ENCODE measurements around the gene LITAFD. TPM values are rescaled to one million over a fixed set of nuclear protein-coding genes. Genes with fewer than 3 reads are reported as not detected.

Gene LITAFD
- total RNA-seq, 1 donor from 2014 or later: not detected

DNA sequence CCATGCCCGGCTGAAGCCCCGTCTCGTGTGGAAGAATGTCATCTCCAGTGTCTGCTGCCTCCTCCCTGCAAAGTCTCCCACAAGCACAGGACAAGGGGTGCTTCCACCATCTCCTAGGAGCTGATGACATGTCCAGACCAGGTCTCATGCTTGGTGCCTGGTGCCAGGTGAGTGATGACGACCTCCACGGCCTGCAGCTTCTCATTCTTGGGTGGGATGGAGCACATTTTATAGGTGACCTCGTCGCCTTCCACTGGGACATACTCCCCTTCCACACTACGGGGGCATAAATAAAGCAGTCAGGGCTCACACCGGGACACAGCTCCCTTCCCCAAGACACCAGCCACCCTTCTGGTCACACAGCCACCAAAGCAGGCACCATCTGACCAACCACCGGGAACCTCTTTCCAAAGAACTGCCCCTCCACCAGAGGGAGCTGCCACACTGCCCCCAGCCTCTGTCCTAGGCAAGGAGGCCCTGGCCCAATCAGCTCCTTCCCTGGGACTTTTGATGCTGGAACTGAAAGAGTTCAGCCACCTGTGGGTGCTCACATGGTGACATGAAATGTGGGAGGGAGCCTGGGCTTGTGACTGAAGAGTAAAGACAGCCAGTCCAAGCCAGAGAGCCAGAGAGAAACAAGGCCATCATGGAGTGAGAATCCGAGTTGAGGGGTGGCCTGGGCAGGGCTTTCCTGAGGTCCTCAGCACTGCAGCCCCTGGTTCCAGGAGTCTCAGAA lies 26.9 kb upstream of the LITAFD start:
- no peak for DNase-seq (ENCODE audit: low spot score)
- intact Hi-C loops (cut with DNase I): no loop called here

DNA sequence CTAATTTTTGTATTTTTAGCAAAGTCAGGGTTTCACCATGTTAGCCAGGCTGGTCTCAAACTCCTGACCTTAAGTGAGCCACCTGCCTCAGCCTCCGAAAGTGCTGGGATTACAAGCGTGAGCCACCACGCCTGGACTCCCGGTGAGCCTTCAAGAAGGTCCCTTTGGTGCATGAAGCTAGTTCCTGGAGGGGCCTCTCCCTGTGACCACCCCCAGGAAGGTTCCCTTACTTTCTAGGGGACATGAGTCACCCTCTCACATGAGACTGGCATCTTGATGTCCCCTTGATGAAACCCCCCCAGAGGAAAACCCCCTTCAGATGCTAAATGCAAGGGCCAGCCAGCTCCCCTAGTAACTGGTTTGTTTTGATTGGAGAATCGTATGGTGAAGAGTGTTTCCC lies 26.2 kb upstream of the LITAFD start:
- DNase-seq (ENCODE audit: low spot score): no peak
- intact Hi-C loops (cut with DNase I): no loop called here

DNA sequence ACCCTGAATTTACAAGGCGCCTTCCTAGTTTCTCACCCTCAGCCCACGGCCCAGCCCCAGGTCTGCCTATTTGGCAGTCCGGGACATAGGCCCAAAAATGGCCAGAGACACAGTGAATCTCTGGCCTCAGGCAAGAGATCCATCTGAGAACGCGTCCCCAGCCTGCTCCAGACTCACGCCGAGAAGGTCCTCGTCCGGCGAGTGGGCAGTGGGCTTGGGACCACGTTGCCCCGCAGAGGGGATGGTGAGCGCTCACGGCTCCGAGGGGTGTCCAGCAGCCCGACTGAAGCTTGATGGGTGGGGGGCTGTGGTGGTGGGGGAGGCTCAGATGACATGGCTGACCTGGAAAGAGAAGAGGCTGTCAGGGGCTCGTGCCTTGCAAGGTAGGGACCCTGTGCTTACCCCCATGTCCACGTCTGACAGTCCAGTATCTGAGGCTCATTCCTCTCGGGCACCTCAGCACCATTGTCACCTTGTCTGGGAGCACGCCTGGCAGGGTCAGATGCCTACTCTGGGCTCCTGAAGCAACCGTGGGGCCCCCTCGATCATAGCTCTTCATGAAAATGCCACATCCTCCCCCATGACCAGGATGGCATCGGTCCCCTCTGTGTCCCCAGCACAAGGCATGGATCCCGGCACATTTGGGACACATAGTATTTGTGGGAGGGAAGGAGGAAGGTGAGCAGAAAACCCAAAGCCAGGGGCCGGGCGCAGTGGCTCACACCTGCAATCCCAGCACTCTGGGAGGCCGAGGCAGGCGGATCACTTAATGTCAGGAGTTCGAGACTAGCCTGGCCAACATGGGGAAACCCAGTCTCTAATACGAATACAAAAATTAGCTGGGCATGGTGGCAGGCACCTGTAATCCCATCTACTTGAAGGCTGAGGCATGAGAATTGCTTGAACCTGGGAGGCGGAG lies 22.9 kb upstream of the LITAFD start:
- intact Hi-C loops (cut with DNase I): no loop called here

GRCh38 chr16:8859913-8860881 lies 22.0 kb upstream of the LITAFD start:
- no peak for DNase-seq (ENCODE audit: low spot score)
- intact Hi-C loops (cut with DNase I): no loop called here

More for the DNA sequence above, 22.9 kb upstream of the LITAFD start:
- DNase-seq (ENCODE audit: low spot score): no peak

DNA sequence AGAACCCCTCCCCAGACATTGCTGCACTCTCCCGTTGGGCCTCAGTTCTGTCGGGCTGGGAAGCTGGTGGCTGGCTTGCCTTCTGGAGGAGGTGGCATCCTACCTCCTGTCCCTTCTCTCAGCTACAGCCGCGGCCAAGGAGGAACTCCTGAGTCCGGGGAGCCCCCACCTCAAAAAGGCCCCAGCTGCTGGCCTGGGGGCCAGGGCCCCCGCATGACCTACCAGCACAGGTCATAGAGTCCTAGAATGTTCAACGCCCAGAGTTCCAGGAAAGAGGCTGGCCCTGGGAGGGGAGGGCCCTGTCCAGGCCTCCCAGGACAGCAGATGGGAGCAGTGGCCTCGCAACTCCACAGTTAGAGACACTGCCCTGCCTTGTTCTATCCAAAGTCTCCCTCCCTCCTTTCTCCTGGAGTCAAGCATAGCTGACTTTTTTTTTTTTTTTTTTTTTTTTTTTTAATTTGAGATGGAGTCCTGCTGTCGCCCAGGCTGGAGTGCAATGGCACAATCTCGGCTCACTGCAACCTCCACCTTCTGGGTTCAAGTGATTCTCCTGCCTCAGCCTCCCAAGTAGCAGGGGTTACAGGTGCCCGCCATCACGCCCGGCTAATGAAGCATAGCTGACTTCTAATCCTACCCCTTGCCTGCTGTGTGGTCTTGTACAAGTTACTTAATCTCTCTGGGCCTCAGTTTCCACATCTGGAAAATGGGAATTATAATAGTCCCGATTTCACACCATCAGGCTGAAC lies 20.4 kb upstream of the LITAFD start:
- intact Hi-C loops (cut with DNase I): no loop called here
- DNase-seq (ENCODE audit: low spot score): no peak

GRCh38 chr16:8862309-8863130 lies 19.6 kb upstream of the LITAFD start:
- DNase-seq (ENCODE audit: low spot score): no peak
- intact Hi-C loops (cut with DNase I): no loop called here

DNA sequence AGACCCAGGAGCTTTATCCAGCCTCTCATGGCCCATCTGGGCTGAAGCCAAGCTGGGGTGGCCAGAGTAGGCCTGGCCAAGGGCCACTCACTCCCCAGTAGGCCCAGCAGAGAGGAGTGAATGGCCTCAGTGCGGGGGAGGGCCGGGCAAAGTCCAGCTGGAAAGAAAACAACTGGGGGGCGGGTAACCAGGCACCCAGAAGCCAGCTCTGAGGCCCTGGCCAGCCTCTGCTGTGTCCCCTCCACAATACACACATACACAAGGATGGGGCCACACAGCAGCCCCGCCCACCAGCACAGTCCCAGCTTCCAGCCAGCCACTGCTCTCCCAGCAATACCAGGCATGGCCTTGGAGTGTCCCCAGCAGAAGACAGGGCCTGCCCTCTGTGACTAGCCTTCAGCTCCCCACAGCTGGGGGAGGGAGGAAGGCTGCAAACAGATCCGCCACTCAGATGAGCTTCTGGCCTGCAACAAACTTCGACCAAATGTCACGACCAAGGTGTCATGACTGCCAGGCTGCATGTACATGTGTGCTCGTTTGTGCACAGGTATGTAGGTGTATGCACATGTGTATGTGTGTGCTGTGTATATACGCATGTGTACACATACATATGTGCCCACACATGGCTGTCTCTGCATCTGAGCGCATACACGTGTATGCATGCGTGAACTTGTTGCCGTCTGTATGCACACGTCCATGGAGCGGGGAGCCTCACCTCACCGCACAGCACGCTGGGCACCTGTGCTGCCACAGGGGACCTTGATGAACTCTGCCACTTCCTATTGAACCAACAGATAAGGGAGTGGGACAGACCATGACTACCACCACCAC lies 18.3 kb upstream of the LITAFD start:
- no peak for DNase-seq (ENCODE audit: low spot score)
- intact Hi-C loops (cut with DNase I): no loop called here

DNA sequence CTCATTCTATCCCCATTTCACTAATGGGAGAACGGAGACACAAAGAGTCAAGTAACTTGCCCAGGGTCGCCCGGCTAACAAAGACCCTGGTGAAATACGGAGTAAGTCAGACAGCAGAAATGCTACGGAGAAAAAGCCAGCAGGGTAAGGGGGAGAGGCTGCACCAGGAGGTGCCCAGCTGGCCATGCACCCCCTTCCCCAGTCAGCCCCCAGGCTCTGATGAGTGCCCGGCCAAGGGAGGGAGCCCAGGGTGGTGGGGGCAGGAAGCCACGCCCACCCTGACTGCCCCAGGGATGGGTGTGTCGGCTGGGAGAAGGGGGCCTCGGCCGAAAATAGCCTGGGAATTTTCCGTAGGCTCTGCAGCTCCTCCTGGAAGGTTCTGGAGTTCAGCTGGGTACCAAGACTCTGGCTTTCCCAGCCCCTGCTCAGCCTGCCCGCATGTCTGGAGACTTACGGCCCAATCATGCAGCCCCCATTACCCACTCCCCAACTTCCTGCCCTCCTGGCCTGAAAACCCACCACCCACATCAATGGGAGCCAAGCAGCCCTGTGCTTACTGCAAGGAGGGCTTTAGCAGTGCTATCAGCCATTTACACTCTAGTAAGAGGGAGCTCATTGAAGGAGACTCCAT lies 17.6 kb upstream of the LITAFD start:
- intact Hi-C loops (cut with DNase I): loop anchor here (5.0 kb wide), 1 partner anchor 67 kb away; the partner anchor contains the start of genes PMM2 and TMEM186
- no peak for DNase-seq (ENCODE audit: low spot score)

DNA sequence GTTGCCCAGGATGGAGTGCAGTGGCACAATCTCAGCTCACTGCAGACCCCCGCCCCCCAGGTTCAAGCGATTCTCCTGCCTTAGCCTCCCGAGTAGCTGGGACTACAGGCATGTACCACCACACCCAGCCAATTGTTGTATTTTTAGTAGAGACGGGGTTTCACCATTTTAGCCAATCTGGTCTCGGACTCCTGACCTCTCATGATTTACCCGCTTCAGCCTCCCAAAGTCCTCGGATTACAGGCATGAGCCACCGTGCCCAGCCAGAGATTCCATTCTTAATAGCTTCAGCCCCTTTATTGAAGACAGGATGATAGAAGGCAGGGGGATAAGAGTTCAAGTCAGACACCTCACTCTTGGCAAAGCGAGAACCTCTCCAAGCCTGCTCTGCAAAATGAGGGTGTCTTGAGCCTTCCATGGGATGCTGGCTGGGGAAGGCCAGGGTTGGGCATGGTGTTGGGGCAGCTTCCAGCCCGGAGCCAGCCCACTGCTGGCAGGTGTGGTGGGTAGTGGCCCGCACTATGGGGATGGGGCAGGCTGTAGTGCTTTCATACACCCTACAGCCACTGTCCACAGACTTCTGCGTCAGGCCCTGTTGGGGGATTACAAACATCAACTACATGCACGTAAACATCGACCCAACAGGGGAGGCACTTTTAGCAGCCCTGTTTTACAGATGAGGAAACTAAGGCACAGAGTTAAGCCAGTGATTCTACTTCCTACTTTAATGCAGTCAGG lies 16.8 kb upstream of the LITAFD start:
- DNase-seq (ENCODE audit: low spot score): no peak
- intact Hi-C loops (cut with DNase I): loop anchor here (5.0 kb wide), 1 partner anchor 68 kb away; the partner anchor contains the start of genes PMM2 and TMEM186

DNA sequence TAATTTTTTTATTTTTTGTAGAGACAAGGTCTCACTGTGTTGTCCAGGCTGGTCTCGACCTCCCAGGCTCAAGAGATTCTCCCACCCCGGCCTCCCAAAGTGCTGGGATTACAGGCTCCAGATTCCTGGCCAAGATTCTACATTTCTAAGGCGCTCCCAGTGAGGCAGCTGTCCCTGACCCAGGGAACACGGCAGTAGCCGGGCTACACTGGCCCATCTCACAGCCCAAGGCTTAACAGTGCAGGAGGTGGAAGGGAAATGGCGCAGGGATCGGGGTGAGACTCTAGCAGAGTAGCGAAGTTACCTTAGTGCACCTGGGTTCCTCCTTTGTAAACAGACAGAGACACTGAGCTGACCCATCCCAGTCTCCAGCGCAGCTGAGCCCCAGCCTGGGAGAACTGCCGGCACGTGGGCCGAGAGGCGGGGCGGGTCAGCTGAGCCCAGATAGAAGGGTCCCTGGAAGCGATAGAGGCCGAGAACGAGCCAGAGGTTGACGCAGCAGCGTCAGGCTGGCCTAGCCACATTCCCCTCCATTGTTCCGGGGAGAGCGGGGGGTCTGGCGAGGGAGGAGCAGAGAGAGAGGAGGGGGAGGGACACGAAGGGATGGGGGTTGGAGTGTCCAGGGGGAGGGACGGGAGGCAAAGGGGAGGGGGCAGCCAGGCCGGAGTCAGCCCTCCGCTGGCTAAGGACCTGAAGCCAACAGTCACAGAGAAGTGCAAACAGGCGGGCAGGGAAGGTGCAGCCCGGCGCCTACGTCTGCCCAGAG lies 15.8 kb upstream of the LITAFD start:
- no peak for DNase-seq (ENCODE audit: low spot score)
- intact Hi-C loops (cut with DNase I): loop anchor here (5.0 kb wide), 1 partner anchor 69 kb away; the partner anchor contains the start of genes PMM2 and TMEM186

GRCh38 chr16:8866884-8867215 lies 15.3 kb upstream of the LITAFD start:
- DNase-seq (ENCODE audit: low spot score): no peak

DNA sequence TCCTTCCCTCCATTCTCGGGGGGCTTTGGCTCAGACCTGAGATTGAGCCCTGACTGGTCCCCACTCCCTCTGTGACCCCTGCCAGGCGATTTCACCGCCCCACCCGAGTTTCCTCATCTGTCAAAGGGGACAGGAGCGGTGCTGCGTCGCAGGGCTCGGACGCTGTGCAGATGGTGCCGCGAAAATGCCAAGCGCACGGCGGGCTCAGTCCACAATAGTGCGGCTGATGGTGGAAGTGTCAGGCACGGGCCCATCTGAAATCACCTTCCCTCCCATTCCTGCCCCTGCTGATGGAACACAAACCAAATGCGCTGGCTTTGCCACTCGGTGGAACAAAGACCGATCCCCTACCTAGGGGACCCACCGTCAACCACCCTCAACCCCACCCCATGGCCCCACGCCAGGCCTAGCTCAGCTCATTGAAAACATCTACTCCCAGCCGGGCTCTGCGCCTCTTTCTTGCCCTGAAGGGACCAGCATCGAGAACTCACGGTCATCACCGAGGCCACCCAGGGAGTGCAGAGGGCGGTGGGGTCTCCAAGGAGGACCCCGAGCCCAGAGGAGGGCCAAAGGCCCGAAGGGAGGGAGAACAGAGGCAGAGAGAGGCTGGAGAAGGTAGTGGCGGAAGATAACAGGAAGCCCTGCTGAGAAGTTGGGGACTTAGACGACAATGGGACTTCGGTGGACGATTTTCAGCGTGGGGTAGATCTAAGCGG lies 14.8 kb upstream of the LITAFD start:
- no peak for DNase-seq (ENCODE audit: low spot score)
- intact Hi-C loops (cut with DNase I): loop anchor here (5.0 kb wide), 1 partner anchor 70 kb away; the partner anchor contains the start of genes PMM2 and TMEM186

More at GRCh38 chr16:8866884-8867215, 15.3 kb upstream of the LITAFD start:
- intact Hi-C loops (cut with DNase I): loop anchor here (5.0 kb wide), 1 partner anchor 70 kb away; the partner anchor contains the start of genes PMM2 and TMEM186

- intact Hi-C loops (cut with DNase I): loop anchor here (5.0 kb wide), 1 partner anchor 71 kb away; the partner anchor contains the start of genes PMM2 and TMEM186
Observed at GRCh38 chr16:8867932-8868415, 14.2 kb upstream of the LITAFD start.

More at GRCh38 chr16:8867932-8868415, 14.2 kb upstream of the LITAFD start:
- no peak for DNase-seq (ENCODE audit: low spot score)

Measured in cardiac septum (tissue), 1 donor.